Esophagus squamous epithelium (tissue), 4 donors: ENCODE data around the gene MEGF9.

ENCODE experiments used
- CTCF ChIP-seq, 6 experiments: fragments of 450-650 bp in 4 of 6; fragments of 200-600 bp in 2 of 6; sonication (generic) in 2 of 6; IDR thresholded peaks; one replicate each; pipeline ENCODE4 v1.5.1; 2016 to 2019; ENCODE audit warnings: antibody characterized with exemption in 6 of 6, mild to moderate bottlenecking in 4 of 6, moderate library complexity in 4 of 6
- POLR2A ChIP-seq, 4 donors: fragments of 450-650 bp; IDR thresholded peaks; one replicate each; pipeline ENCODE4 v1.6.1; 2017; ENCODE audit warnings: antibody characterized with exemption in 4 of 4, mild to moderate bottlenecking in 4 of 4, moderate library complexity in 3 of 4

DNA sequence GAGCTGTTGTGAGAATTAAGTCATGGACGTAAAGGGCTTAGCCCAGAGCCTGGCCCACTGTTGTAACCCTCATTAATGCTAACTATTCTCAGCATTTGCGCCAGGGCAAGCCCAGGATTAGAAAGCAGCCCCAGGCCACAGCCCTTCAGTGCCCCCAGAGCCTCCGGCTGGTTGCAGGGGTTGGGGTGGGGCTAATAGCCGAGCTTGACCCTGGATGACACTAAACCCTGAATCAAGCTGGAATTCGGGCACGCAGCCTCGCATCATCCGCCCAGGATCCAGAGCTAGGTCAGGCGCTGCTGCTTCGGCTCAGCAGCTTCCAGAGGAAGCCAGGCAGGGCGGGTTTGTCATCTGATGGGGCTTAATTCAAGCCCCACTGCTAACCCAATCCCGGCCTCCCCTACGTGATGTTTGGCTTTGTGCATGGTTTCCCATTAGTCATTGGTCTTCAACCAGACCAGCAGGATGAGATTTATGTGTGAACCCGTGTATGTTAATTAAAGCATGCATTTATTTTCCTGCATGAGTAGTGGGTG is 1.2 kb upstream of the MEGF9 start:
- TF ChIP-seq CTCF (IDR thresholded peaks at IDR 0.05) = no peak
- peak in 1 of 4 donors; percentile 26 for TF ChIP-seq POLR2A (IDR thresholded peaks at IDR 0.05)
